Suprapubic skin (tissue), 4 donors: ENCODE results near the gene RASL10A.

ENCODE experiments used
- CTCF ChIP-seq, 2 donors: fragments of 200-600 bp in 1 of 2; fragments of 450-650 bp in 1 of 2; sonication (generic) in 1 of 2; IDR thresholded peaks; one replicate each; pipeline ENCODE4 v1.5.1; 2016 to 2019; ENCODE audit warnings: antibody characterized with exemption in 2 of 2, mild to moderate bottlenecking in 1 of 2, moderate library complexity in 1 of 2
- POLR2A ChIP-seq, 2 donors: fragments of 450-650 bp; IDR thresholded peaks; one replicate each; pipeline ENCODE4 v1.6.1; 2017; ENCODE audit warnings: antibody characterized with exemption in 2 of 2, mild to moderate bottlenecking in 2 of 2, moderate library complexity in 2 of 2
- POLR2AphosphoS5 ChIP-seq, 3 donors: sonication (generic); formaldehyde crosslinking; IDR thresholded peaks; one replicate each; pipeline ENCODE4 v1.6.1; 2017; ENCODE audit warnings: antibody characterized with exemption in 3 of 3

GRCh38 chr22:29313576-29314466 is 1.7 kb downstream of the RASL10A start:
- TF ChIP-seq CTCF (IDR thresholded peaks at IDR 0.05) (no peak), POLR2A (IDR thresholded peaks at IDR 0.05) (no peak), POLR2AphosphoS5 (IDR thresholded peaks at IDR 0.05) (no peak)
